GM12878 (cell line): Measurements from ENCODE around the gene TUBA3E. TPM values are rescaled to one million over a fixed set of nuclear protein-coding genes. Genes with fewer than 3 reads are reported as not detected.

ENCODE experiments used
- ATAC-seq: fragments of 200-7000 bp; cut with Tn5 transposase; 3 replicates; pipeline ENCODE4 v1.9.1; 2020; ENCODE audit warnings: mild to moderate bottlenecking, moderate library complexity
- BruUV-seq: library from RNA; stranded (reverse); fragments of 400-500 nt; replicated peaks from 2 replicates; lab custom pipeline; 2021; lab: Mats Ljungman, UMichigan
- CTCF ChIA-PET: fragments of 300-600 bp; sonication (Branson Sonifier 250); formaldehyde crosslinking; extraction: SDS; loops from one replicate; lab custom pipeline; 2021; ENCODE audit warnings: inconsistent platforms; lab: Yijun Ruan, JAX
- POLR2A ChIA-PET: fragments of 350-600 bp; formaldehyde crosslinking; extraction: SDS; loops from one replicate; lab custom pipeline; 2021; ENCODE audit warnings: inconsistent platforms; lab: Charles Lee
- RAD21 ChIA-PET: fragments of 300-600 bp; sonication (Branson Sonifier 250); formaldehyde crosslinking; loops from one replicate; lab custom pipeline; 2023; ENCODE audit warnings: antibody characterized with exemption; ENCODE audit not compliant: unreplicated experiment; lab: Charles Lee
- SMC1A ChIA-PET: fragments of 300-600 bp; sonication (Branson Sonifier 250); formaldehyde crosslinking; loops from one replicate; lab custom pipeline; 2023; ENCODE audit not compliant: unreplicated experiment, uncharacterized antibody; lab: Charles Lee
- DNase-seq: peaks from one replicate; pipeline ENCODE4 v3.0.0-alpha.2; 2011; ENCODE audit warnings: low read depth, low spot score
- FAIRE-seq: peaks from 3 replicates; lab custom pipeline; 2011; peaks lifted over from hg19 to GRCh38; lab: Jason Lieb, UNC
- H2AFZ ChIP-seq: 2 replicates; pipeline ENCODE4 v1.6.0; 2011; ENCODE audit warnings: low read depth, low read length, control low read depth; ENCODE audit not compliant: control insufficient read depth
- H3K27ac ChIP-seq: 2 replicates; pipeline ENCODE4 v1.5.1; 2011; ENCODE audit warnings: control low read depth; ENCODE audit not compliant: control insufficient read depth, insufficient read depth
- H3K27me3 ChIP-seq, 2 experiments: replicated peaks in 1 of 2; 2 replicates each; pipeline versions ENCODE4 v1.6.0 to v1.6.1; 2011; ENCODE audit warnings: low read length in 1 of 2; ENCODE audit not compliant: control insufficient read depth in 2 of 2, insufficient read depth in 2 of 2
- H3K36me3 ChIP-seq, 2 experiments: 2 replicates each; pipeline ENCODE4 v1.5.1; 2011; ENCODE audit warnings: low read length in 1 of 2; ENCODE audit not compliant: control insufficient read depth in 2 of 2, insufficient read depth in 2 of 2
- H3K4me1 ChIP-seq: 2 replicates; pipeline ENCODE4 v1.6.1; 2011; ENCODE audit warnings: mild to moderate bottlenecking, low read length, moderate library complexity, mixed read lengths; ENCODE audit not compliant: control insufficient read depth, insufficient read depth
- H3K4me2 ChIP-seq: 2 replicates; pipeline ENCODE4 v1.6.0; 2011; ENCODE audit warnings: control low read depth; ENCODE audit not compliant: control insufficient read depth, insufficient read depth
- H3K4me3 ChIP-seq: fragments of 200-600 bp; sonication (generic); 2 replicates; pipeline ENCODE4 v1.5.1; 2016
- H3K79me2 ChIP-seq: 2 replicates; pipeline ENCODE4 v1.6.0; 2011; ENCODE audit warnings: low read length; ENCODE audit not compliant: control insufficient read depth, insufficient read depth
- H3K9ac ChIP-seq: 2 replicates; pipeline ENCODE4 v1.8.0; 2011; ENCODE audit warnings: low read length, control low read depth, mixed read lengths; ENCODE audit not compliant: control insufficient read depth, insufficient read depth
- H3K9me3 ChIP-seq: replicated peaks from 3 replicates; pipeline ENCODE4 v1.5.1; 2011; ENCODE audit warnings: mild to moderate bottlenecking, low read length; ENCODE audit not compliant: control insufficient read depth, insufficient read depth
- H4K20me1 ChIP-seq: 2 replicates; pipeline ENCODE4 v1.6.0; 2011; ENCODE audit not compliant: control insufficient read depth, insufficient read depth
- BRCA1 ChIP-seq: IDR thresholded peaks from 2 replicates; pipeline ENCODE4 v1.6.1; 2011; ENCODE audit warnings: low read depth, low read length, improper control_type of control experiment
- CHD4 ChIP-seq: fragments of 200-600 bp; sonication (generic); IDR thresholded peaks from 2 replicates; pipeline ENCODE4 v1.6.1; 2016; ENCODE audit warnings: mild to moderate bottlenecking
- DPF2 ChIP-seq: fragments of 450-650 bp; IDR thresholded peaks from 2 replicates; pipeline ENCODE4 v1.6.1; 2017; ENCODE audit warnings: mild to moderate bottlenecking
- EP300 ChIP-seq, 2 experiments: fragments of 150-350 bp in 1 of 2; IDR thresholded peaks; 2 replicates each; pipeline ENCODE4 v1.6.1; 2011 to 2012; ENCODE audit warnings: low read depth in 2 of 2, low read length in 2 of 2, borderline replicate concordance in 1 of 2, improper control_type of control experiment in 1 of 2, inconsistent platforms in 1 of 2; ENCODE audit not compliant: control insufficient read depth in 1 of 2
- EZH2 ChIP-seq: IDR thresholded peaks from 2 replicates; pipeline ENCODE4 v1.6.1; 2012; ENCODE audit warnings: low read depth, mild to moderate bottlenecking, control low read depth, inconsistent platforms, low read length, borderline replicate concordance; ENCODE audit not compliant: control insufficient read depth
- KDM1A ChIP-seq: fragments of 200-600 bp; sonication (generic); IDR thresholded peaks from 2 replicates; pipeline ENCODE4 v1.6.1; 2016; ENCODE audit warnings: borderline replicate concordance
- MYB ChIP-seq: fragments of 150-350 bp; IDR thresholded peaks from 2 replicates; pipeline ENCODE4 v1.6.1; 2014; ENCODE audit warnings: mild to moderate bottlenecking, low read depth, low read length, borderline replicate concordance
- RFX5 ChIP-seq: IDR thresholded peaks from 2 replicates; pipeline ENCODE4 v1.6.1; 2011; ENCODE audit warnings: low read depth, low read length, improper control_type of control experiment
- SREBF1 ChIP-seq: IDR thresholded peaks from 2 replicates; pipeline ENCODE4 v1.6.1; 2012; ENCODE audit warnings: mild to moderate bottlenecking, low read length
- WGBS: methylation state at CpG from one replicate; pipeline ENCODE4 v1.1.6; 2016; ENCODE audit warnings: low lambda C conversion rate; ENCODE audit not compliant: insufficient replicate concordance, insufficient coverage; ENCODE audit errors: missing lambda C conversion rate; 5-methylcytosine and 5-hydroxymethylcytosine counted together
- in situ Hi-C: fragments of 300-500 bp; cut with MboI; formaldehyde crosslinking; loops from 9 replicates; pipeline ENCODE4 v1.14.3; 2018; ENCODE audit warnings: mixed read lengths
- intact Hi-C: fragments of 100-400 bp; cut with micrococcal nuclease; formaldehyde crosslinking; loops from one replicate; pipeline ENCODE4 v1.14.2; 2022; ENCODE audit not compliant: unreplicated experiment
- polyA plus RNA-seq, 11 experiments: library from polyadenylated mRNA; depleted of rRNA in 4 of 11; unstranded in 6 of 11; stranded (reverse) in 5 of 11; fragments of >200 nt; fragmentation: Nextera tagmentation in 4 of 11; fragmentation: Illumina TruSeq in 1 of 11; extraction: Ambion mirVana in 4 of 11; extraction: Trizol in 1 of 11; gene quantifications; 1 replicate in 1 of 11; 2 replicates in 10 of 11; pipeline versions ENCODE4 v1.2.1 to v1.2.3, GENCODE V29; 2011 to 2016; ENCODE audit warnings: inconsistent platforms in 2 of 11, missing spikeins in 2 of 11, low read depth in 1 of 11
- total RNA-seq, 4 experiments: library from RNA; depleted of rRNA in 3 of 4; stranded (reverse); fragments of >200 nt in 3 of 4; fragmentation: Illumina TruSeq in 1 of 4; extraction: Trizol in 1 of 4; gene quantifications; 2 replicates each; pipeline versions ENCODE4 v1.2.1 to v1.2.3, GENCODE V29; 2013 to 2021
- TF ChIP-seq, protein P1 (sequence below): fragments of 450-650 bp; formaldehyde crosslinking; IDR thresholded peaks from 2 replicates; pipeline ENCODE4 v1.4.0; 2022; ENCODE audit warnings: mild to moderate bottlenecking, moderate library complexity

TUBA3E gene
- total and polyA plus RNA-seq, 10 of the 15 experiments (the other 5 are each of a cell fraction or from before 2014, with no cell fraction given): not detected

DNA sequence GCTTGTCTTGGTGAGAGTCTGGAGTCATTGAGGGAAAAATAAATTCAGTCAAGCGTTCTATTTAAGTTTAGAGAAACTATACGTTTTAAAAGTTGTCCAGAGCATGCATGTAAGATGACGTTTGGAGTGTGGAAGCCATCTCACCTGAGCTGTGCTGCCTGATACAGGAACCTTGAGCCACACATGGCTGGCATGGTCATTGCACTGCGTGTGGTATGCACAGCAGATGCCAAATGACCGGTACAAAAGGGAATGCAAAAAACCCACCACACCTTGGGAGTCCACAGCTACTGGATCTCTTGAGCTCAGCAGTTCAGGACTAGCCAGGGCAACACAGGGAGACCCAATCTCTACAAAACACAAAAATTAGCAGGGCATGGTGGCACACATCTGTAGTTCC lies 11.8 kb downstream of the TUBA3E start:
- TF ChIP-seq SREBF1 (no peak), EP300 (IDR thresholded peaks at IDR 0.05; ENCODE audit: borderline replicate concordance in 1 of 2, control insufficient read depth in 1 of 2, low read depth in 2 of 2, low read length in 2 of 2) (no peak), RFX5 (no peak), CHD4 (no peak), DPF2 (no peak), MYB (no peak), KDM1A (no peak), EZH2 (no peak), BRCA1 (no peak)
- TF ChIP-seq, protein P1, sequence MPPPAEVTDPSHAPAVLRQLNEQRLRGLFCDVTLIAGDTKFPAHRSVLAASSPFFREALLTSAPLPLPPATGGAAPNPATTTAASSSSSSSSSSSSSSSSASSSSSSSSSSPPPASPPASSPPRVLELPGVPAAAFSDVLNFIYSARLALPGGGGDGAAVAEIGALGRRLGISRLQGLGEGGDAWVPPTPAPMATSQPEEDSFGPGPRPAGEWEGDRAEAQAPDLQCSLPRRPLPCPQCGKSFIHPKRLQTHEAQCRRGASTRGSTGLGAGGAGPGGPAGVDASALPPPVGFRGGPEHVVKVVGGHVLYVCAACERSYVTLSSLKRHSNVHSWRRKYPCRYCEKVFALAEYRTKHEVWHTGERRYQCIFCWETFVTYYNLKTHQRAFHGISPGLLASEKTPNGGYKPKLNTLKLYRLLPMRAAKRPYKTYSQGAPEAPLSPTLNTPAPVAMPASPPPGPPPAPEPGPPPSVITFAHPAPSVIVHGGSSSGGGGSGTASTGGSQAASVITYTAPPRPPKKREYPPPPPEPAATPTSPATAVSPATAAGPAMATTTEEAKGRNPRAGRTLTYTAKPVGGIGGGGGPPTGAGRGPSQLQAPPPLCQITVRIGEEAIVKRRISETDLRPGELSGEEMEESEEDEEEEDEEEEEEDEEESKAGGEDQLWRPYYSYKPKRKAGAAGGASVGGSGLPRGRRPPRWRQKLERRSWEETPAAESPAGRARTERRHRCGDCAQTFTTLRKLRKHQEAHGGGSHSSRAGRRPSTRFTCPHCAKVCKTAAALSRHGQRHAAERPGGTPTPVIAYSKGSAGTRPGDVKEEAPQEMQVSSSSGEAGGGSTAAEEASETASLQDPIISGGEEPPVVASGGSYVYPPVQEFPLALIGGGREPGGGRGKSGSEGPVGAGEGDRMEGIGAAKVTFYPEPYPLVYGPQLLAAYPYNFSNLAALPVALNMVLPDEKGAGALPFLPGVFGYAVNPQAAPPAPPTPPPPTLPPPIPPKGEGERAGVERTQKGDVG (CRISPR knock-in tag): no peak
- TF ChIP-seq, all 136 proteins: peak for 0
- H3K9me3 ChIP-seq: no peaks in the 10 kb centered on the region
- H3K4me2 ChIP-seq: no peak overlapping the region
- in situ Hi-C loops: loop anchor here (5.0 kb wide), 1 partner anchor 1301 kb away; no protein-coding TSS in a partner anchor
- ChIA-PET CTCF (interaction anchor here (1.6 kb wide), 1 partner anchor 146 kb away, joined by 7 read pairs; no protein-coding TSS in a partner anchor), RAD21 (interaction anchor here (1.5 kb wide), 1 partner anchor 147 kb away, joined by 6 read pairs; no protein-coding TSS in a partner anchor), POLR2A (interaction anchor here (0.6 kb wide), 1 partner anchor 18 kb away, joined by 5 read pairs; no protein-coding TSS in a partner anchor), SMC1A (interaction anchor here (0.8 kb wide), 1 partner anchor 1301 kb away, joined by 3 read pairs; no protein-coding TSS in a partner anchor)
- H3K36me3 ChIP-seq: no peaks in the 10 kb centered on the region
- no TSS peak for BruUV-seq
- intact Hi-C loops: no loop called here
- H2AFZ ChIP-seq: no peak overlapping the region
- no peaks in the 10 kb centered on the region for H3K27me3 ChIP-seq
- peaks cover 21% of the 10 kb centered on the region for H3K79me2 ChIP-seq
- no peaks in the 10 kb centered on the region; the same call in 1 of the 2 replicates for H3K4me1 ChIP-seq
- H3K4me3 ChIP-seq: no peak overlapping the region
- no peaks in the 10 kb centered on the region for H4K20me1 ChIP-seq
- DNase-seq (no peak), ATAC-seq (no peak), FAIRE-seq (no peak)
- H3K27ac ChIP-seq: no peak overlapping the region
- no peak overlapping the region for H3K9ac ChIP-seq
- 90% methylated on average over 5 of the region's 5 CpGs for WGBS
